ENCODE results near the gene SOX8.

DNA sequence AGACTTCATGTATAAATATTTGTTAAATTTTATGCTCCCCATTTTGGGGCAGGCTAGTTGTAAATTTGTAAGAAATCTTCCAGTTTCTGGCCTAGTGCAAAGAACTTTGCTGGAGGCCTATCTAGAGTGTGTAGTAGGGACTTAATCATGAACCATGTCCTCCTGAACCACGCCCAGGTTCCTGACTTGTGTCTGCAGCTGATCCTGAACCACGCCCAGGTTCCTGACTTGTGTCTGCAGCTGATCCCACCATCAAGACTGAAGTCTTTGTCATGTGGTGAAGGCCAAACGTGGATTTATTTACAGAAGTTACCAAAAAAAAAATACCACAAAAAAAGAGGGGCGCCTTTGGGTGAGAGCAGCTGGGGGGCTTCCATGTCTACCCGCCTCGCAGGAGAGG lies 43.8 kb upstream of the SOX8 start:
- TF ChIP-seq, protein P1, sequence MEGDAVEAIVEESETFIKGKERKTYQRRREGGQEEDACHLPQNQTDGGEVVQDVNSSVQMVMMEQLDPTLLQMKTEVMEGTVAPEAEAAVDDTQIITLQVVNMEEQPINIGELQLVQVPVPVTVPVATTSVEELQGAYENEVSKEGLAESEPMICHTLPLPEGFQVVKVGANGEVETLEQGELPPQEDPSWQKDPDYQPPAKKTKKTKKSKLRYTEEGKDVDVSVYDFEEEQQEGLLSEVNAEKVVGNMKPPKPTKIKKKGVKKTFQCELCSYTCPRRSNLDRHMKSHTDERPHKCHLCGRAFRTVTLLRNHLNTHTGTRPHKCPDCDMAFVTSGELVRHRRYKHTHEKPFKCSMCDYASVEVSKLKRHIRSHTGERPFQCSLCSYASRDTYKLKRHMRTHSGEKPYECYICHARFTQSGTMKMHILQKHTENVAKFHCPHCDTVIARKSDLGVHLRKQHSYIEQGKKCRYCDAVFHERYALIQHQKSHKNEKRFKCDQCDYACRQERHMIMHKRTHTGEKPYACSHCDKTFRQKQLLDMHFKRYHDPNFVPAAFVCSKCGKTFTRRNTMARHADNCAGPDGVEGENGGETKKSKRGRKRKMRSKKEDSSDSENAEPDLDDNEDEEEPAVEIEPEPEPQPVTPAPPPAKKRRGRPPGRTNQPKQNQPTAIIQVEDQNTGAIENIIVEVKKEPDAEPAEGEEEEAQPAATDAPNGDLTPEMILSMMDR (conservative IDR thresholded peaks at IDR 0.05) = no peak
- TF ChIP-seq EZH2 (IDR thresholded peaks at IDR 0.05; ENCODE audit: low read depth) = no peak

Measured in PC-9 (cell line).